ENCODE results near the gene LRRC34. TPM values are rescaled to one million over a fixed set of nuclear protein-coding genes. Genes with fewer than 3 reads are reported as not detected.

LRRC34 gene
- total and polyA plus RNA-seq, 10 of the 15 experiments (the other 5 are each of a cell fraction or from before 2014, with no cell fraction given), result 0.24 to 3.7 (median 1.7) TPM

- no TSS peak for BruUV-seq (replicated peaks)
- Histone ChIP-seq H3K4me1 (ENCODE audit: control insufficient read depth, insufficient read depth, low read length) (peaks cover 18% of the 10 kb centered on the region), H2AFZ (ENCODE audit: control insufficient read depth, low read depth, low read length) (peak overlapping the region; percentile 90; the same call in 1 of the 2 replicates), H3K9ac (ENCODE audit: control insufficient read depth, insufficient read depth, low read length) (no peak overlapping the region), H3K36me3 (ENCODE audit: control insufficient read depth in 2 of 2, insufficient read depth in 2 of 2, low read length in 1 of 2) (no peaks in the 10 kb centered on the region), H3K4me3 (no peak overlapping the region), H3K27me3 (replicated peaks in 1 of 2; ENCODE audit: control insufficient read depth in 2 of 2, insufficient read depth in 2 of 2, low read length in 1 of 2) (peaks cover 0 to 1% of the 10 kb centered on the region in 2 experiments; a peak in 1 of 4 replicates), H3K27ac (ENCODE audit: control insufficient read depth, insufficient read depth) (peak overlapping the region; percentile 1), H3K79me2 (ENCODE audit: control insufficient read depth, insufficient read depth, low read length) (no peaks in the 10 kb centered on the region), H4K20me1 (ENCODE audit: control insufficient read depth, insufficient read depth) (no peaks in the 10 kb centered on the region), H3K4me2 (ENCODE audit: control insufficient read depth, insufficient read depth) (no peak overlapping the region), H3K9me3 (replicated peaks; ENCODE audit: control insufficient read depth, insufficient read depth, low read length) (no peaks in the 10 kb centered on the region)
- no peak for TF ChIP-seq JUND (IDR thresholded peaks at IDR 0.05; ENCODE audit: low read depth, low read length)
- TF ChIP-seq ZBTB4 (CRISPR knock-in tag; IDR thresholded peaks at IDR 0.05), result no peak
- ChIA-PET RAD21 (ENCODE audit: unreplicated experiment) (no interaction called here), POLR2A (no interaction called here), SMC1A (ENCODE audit: uncharacterized antibody, unreplicated experiment) (interaction anchor here (1.0 to 2.3 kb wide), 2 partner anchors 9 to 14 kb away, joined by 3 to 14 read pairs; no protein-coding TSS in a partner anchor), CTCF (interaction anchor here (0.7 to 1.3 kb wide), 4 partner anchors 22 to 52 kb away, joined by 3 to 4 read pairs (median 4); no protein-coding TSS in a partner anchor)
- FAIRE-seq (no peak), DNase-seq (ENCODE audit: low read depth, low spot score) (no peak), ATAC-seq (peak; percentile 17; the same call in 2 of the 3 replicates)
- intact Hi-C loops (cut with micrococcal nuclease; ENCODE audit: unreplicated experiment), result no loop called here
- in situ Hi-C loops (cut with MboI), result no loop called here
- 0% methylated on average over 1 of the region's 1 CpG for WGBS (ENCODE audit: insufficient coverage, insufficient replicate concordance, low lambda C conversion rate, missing lambda C conversion rate)
These were observed 22.8 kb upstream of the LRRC34 start for GRCh38 chr3:169835533-169835932.

- Histone ChIP-seq H3K27ac (ENCODE audit: control insufficient read depth, insufficient read depth) (no peak overlapping the region), H3K9ac (ENCODE audit: control insufficient read depth, insufficient read depth, low read length) (no peak overlapping the region), H3K4me2 (ENCODE audit: control insufficient read depth, insufficient read depth) (no peak overlapping the region), H3K4me3 (no peak overlapping the region), H3K9me3 (replicated peaks; ENCODE audit: control insufficient read depth, insufficient read depth, low read length) (no peaks in the 10 kb centered on the region), H3K36me3 (ENCODE audit: control insufficient read depth in 2 of 2, insufficient read depth in 2 of 2, low read length in 1 of 2) (no peaks in the 10 kb centered on the region), H3K4me1 (ENCODE audit: control insufficient read depth, insufficient read depth, low read length) (no peaks in the 10 kb centered on the region), H3K79me2 (ENCODE audit: control insufficient read depth, insufficient read depth, low read length) (no peaks in the 10 kb centered on the region), H2AFZ (ENCODE audit: control insufficient read depth, low read depth, low read length) (no peak overlapping the region), H3K27me3 (replicated peaks in 1 of 2; ENCODE audit: control insufficient read depth in 2 of 2, insufficient read depth in 2 of 2, low read length in 1 of 2) (no peaks in the 10 kb centered on the region; a peak in 1 of 4 replicates), H4K20me1 (ENCODE audit: control insufficient read depth, insufficient read depth) (no peaks in the 10 kb centered on the region)
- CTCF ChIA-PET, result no interaction called here
- WGBS (ENCODE audit: insufficient coverage, insufficient replicate concordance, low lambda C conversion rate, missing lambda C conversion rate), result 78% methylated on average over 4 of the region's 4 CpGs
- RAD21 ChIA-PET (ENCODE audit: unreplicated experiment), result no interaction called here
- POLR2A ChIA-PET, result interaction anchor here (0.6 kb wide), 1 partner anchor 222 kb away, joined by 4 read pairs; no protein-coding TSS in a partner anchor
- intact Hi-C loops (cut with micrococcal nuclease; ENCODE audit: unreplicated experiment) (no loop called here), in situ Hi-C loops (cut with MboI) (no loop called here)
- DNase-seq (ENCODE audit: low read depth, low spot score), result no peak
- no TSS peak for BruUV-seq (replicated peaks)
- SMC1A ChIA-PET (ENCODE audit: uncharacterized antibody, unreplicated experiment), result interaction anchor here (0.5 to 1.1 kb wide), 2 partner anchors 15 to 35 kb away, joined by 3 read pairs; no protein-coding TSS in a partner anchor
- FAIRE-seq, result no peak
- no peak for ATAC-seq
- no peak for TF ChIP-seq CREM (IDR thresholded peaks at IDR 0.05; ENCODE audit: low read depth)
- no peak for TF ChIP-seq ASH2L (IDR thresholded peaks at IDR 0.05; ENCODE audit: borderline replicate concordance, low read depth)
- no peak for TF ChIP-seq CREB1 (IDR thresholded peaks at IDR 0.05; ENCODE audit: low read depth)
- TF ChIP-seq YY1 (IDR thresholded peaks at IDR 0.05; ENCODE audit: low read depth, low read length), result no peak
- TF ChIP-seq EZH2 (IDR thresholded peaks at IDR 0.05; ENCODE audit: borderline replicate concordance, control insufficient read depth, low read depth, low read length), result no peak
- TF ChIP-seq WRNIP1 (IDR thresholded peaks at IDR 0.05; ENCODE audit: borderline replicate concordance, low read depth, low read length), result no peak
- TF ChIP-seq USF1 (IDR thresholded peaks at IDR 0.05; ENCODE audit: borderline replicate concordance, extremely low read length, insufficient read depth, low read depth, low read length), result no peak
- TF ChIP-seq CHD1 (IDR thresholded peaks at IDR 0.05; ENCODE audit: low read depth, low read length), result no peak
- no peak for TF ChIP-seq SMAD5 (IDR thresholded peaks at IDR 0.05; ENCODE audit: low read depth)
- TF ChIP-seq CHD2 (IDR thresholded peaks at IDR 0.05; ENCODE audit: borderline replicate concordance, low read depth, low read length), result no peak
- no peak for TF ChIP-seq ZNF622 (IDR thresholded peaks at IDR 0.05)
- TF ChIP-seq RBBP5 (conservative IDR thresholded peaks at IDR 0.05), result no peak
- no peak for TF ChIP-seq NFYB (IDR thresholded peaks at IDR 0.05; ENCODE audit: insufficient read depth, low read depth, low read length)
These were observed 15.0 kb upstream of the LRRC34 start for GRCh38 chr3:169827712-169828111.
